ENCODE data around the gene CDCP1. TPM values are rescaled to one million over a fixed set of nuclear protein-coding genes. Genes with fewer than 3 reads are reported as not detected.

CDCP1 gene
- total and polyA plus RNA-seq, 2 donors from 2014 or later, result 3.7 to 39.6 TPM

GRCh38 chr3:45127130-45127822, 18.9 kb downstream of the CDCP1 start:
- Histone ChIP-seq H3K36me3 (ENCODE audit: control insufficient read depth in 2 of 3, insufficient read depth in 3 of 3, low read length in 3 of 3) (no peaks in the 10 kb centered on the region), H3K27me3 (ENCODE audit: control insufficient read depth, insufficient read depth, low read length) (no peaks in the 10 kb centered on the region), H3K4me3 (ENCODE audit: low read length in 3 of 3) (no peak overlapping the region), H3K9me3 (ENCODE audit: control insufficient read depth in 2 of 3, insufficient read depth in 1 of 3, low read length in 3 of 3) (no peaks in the 10 kb centered on the region), H3K9ac (ENCODE audit: low read length in 3 of 3) (no peak overlapping the region), H3K4me1 (ENCODE audit: control insufficient read depth in 2 of 3, insufficient read depth in 2 of 3, low read depth in 1 of 3, low read length in 3 of 3) (peaks cover 0 to 4% (median 0%) of the 10 kb centered on the region in 3 donors), H3K27ac (ENCODE audit: low read depth in 2 of 2, low read length in 2 of 2) (no peak overlapping the region)
- no peak for TF ChIP-seq CTCF (IDR thresholded peaks at IDR 0.05; ENCODE audit: borderline replicate concordance, extremely low read depth, insufficient read depth)
- intact Hi-C loops (cut with DNase I), result no loop called here
- DNase-seq, result no peak
- FAIRE-seq, result no peak

- intact Hi-C loops (cut with DNase I), result no loop called here
- Histone ChIP-seq H3K4me1 (ENCODE audit: control insufficient read depth in 2 of 3, insufficient read depth in 2 of 3, low read depth in 1 of 3, low read length in 3 of 3) (peaks cover 0 to 4% (median 0%) of the 10 kb centered on the region in 3 donors), H3K9ac (ENCODE audit: low read length in 3 of 3) (no peak overlapping the region), H3K9me3 (ENCODE audit: control insufficient read depth in 2 of 3, insufficient read depth in 1 of 3, low read length in 3 of 3) (no peaks in the 10 kb centered on the region), H3K27ac (ENCODE audit: low read depth in 2 of 2, low read length in 2 of 2) (no peak overlapping the region), H3K4me3 (ENCODE audit: low read length in 3 of 3) (no peak overlapping the region), H3K36me3 (ENCODE audit: control insufficient read depth in 2 of 3, insufficient read depth in 3 of 3, low read length in 3 of 3) (no peaks in the 10 kb centered on the region), H3K27me3 (ENCODE audit: control insufficient read depth, insufficient read depth, low read length) (no peaks in the 10 kb centered on the region)
- no peak for DNase-seq
- FAIRE-seq, result no peak
- TF ChIP-seq CTCF (IDR thresholded peaks at IDR 0.05; ENCODE audit: borderline replicate concordance, extremely low read depth, insufficient read depth), result no peak
Observed at GRCh38 chr3:45126730-45127129, 19.4 kb downstream of the CDCP1 start.

GRCh38 chr3:45125550-45126026, 20.6 kb downstream of the CDCP1 start:
- Histone ChIP-seq H3K27me3 (ENCODE audit: control insufficient read depth, insufficient read depth, low read length) (no peaks in the 10 kb centered on the region), H3K9ac (ENCODE audit: low read length in 3 of 3) (no peak overlapping the region), H3K36me3 (ENCODE audit: control insufficient read depth in 2 of 3, insufficient read depth in 3 of 3, low read length in 3 of 3) (no peaks in the 10 kb centered on the region), H3K27ac (ENCODE audit: low read depth in 2 of 2, low read length in 2 of 2) (peak overlapping the region in 1 of 2 donors; percentile 3), H3K4me3 (ENCODE audit: low read length in 3 of 3) (no peak overlapping the region), H3K9me3 (ENCODE audit: control insufficient read depth in 2 of 3, insufficient read depth in 1 of 3, low read length in 3 of 3) (no peaks in the 10 kb centered on the region), H3K4me1 (ENCODE audit: control insufficient read depth in 2 of 3, insufficient read depth in 2 of 3, low read depth in 1 of 3, low read length in 3 of 3) (peaks cover 0 to 4% (median 0%) of the 10 kb centered on the region in 3 donors)
- no peak for TF ChIP-seq CTCF (IDR thresholded peaks at IDR 0.05; ENCODE audit: borderline replicate concordance, extremely low read depth, insufficient read depth)
- DNase-seq (no peak), FAIRE-seq (no peak)
- intact Hi-C loops (cut with DNase I), result no loop called here
